Esophagus (tissue), 2 donors: Measurements from ENCODE around the gene SPATA13. TPM values are rescaled to one million over a fixed set of nuclear protein-coding genes. Genes with fewer than 3 reads are reported as not detected.
"Not testable (repeated sequence)": the region's sequence is repeated elsewhere in the genome, so short reads cannot be mapped to it uniquely, and the experiment has no call there.

Experiments used
- H3K27ac ChIP-seq, 2 donors: one replicate each; pipeline ENCODE4 v1.5.1; 2013; ENCODE audit warnings: low read depth in 2 of 2, mild to moderate bottlenecking in 2 of 2, inconsistent platforms in 1 of 2, low read length in 1 of 2, moderate library complexity in 1 of 2
- H3K27me3 ChIP-seq, 2 donors: one replicate each; pipeline ENCODE4 v1.6.1; 2013; ENCODE audit warnings: low read length in 2 of 2, control low read depth in 1 of 2, mild to moderate bottlenecking in 1 of 2; ENCODE audit not compliant: insufficient read depth in 2 of 2, control insufficient read depth in 1 of 2
- H3K36me3 ChIP-seq, 2 donors: one replicate each; pipeline ENCODE4 v1.6.1; 2013; ENCODE audit warnings: low read length in 1 of 2; ENCODE audit not compliant: control insufficient read depth in 2 of 2, insufficient read depth in 2 of 2
- H3K4me1 ChIP-seq, 2 donors: one replicate each; pipeline ENCODE4 v1.6.1; 2013; ENCODE audit warnings: low read length in 1 of 2; ENCODE audit not compliant: control insufficient read depth in 2 of 2, insufficient read depth in 2 of 2
- H3K4me3 ChIP-seq, 2 donors: one replicate each; pipeline ENCODE4 v1.5.1; 2013; ENCODE audit warnings: low read length in 2 of 2, mild to moderate bottlenecking in 2 of 2, low read depth in 1 of 2, moderate library complexity in 1 of 2
- H3K9me3 ChIP-seq, 2 donors: one replicate each; pipeline ENCODE4 v1.6.1; 2013; ENCODE audit warnings: mild to moderate bottlenecking in 2 of 2, low read depth in 1 of 2, low read length in 1 of 2, moderate library complexity in 1 of 2; ENCODE audit not compliant: control insufficient read depth in 2 of 2, insufficient read depth in 1 of 2
- WGBS, 2 donors: extraction: QIAGEN DNeasy Blood & Tissue Kit; methylation state at CpG; one replicate each; pipeline ENCODE4 v1.1.7; 2013; 5-methylcytosine and 5-hydroxymethylcytosine counted together
- polyA plus RNA-seq, 2 donors: library from polyadenylated mRNA; stranded (reverse); fragments of 200-250 nt; gene quantifications; one replicate each; pipeline ENCODE4 v1.2.3, GENCODE V29; 2013
- donor health status: healthy with polysubstance abuse.
- donor health status: Bipolar disorder and iron deficiency.

SPATA13 gene
- polyA plus RNA-seq, 2 donors, result 1.8 to 3.8 TPM

GRCh38 chr13:24317835-24318234, 157.3 kb downstream of the SPATA13 start:
- H3K36me3 ChIP-seq, H3K9me3 ChIP-seq, H3K27ac ChIP-seq, H3K4me3 ChIP-seq, H3K4me1 ChIP-seq, H3K27me3 ChIP-seq: not testable (repeated sequence)
- WGBS, 2 donors, result 83 to 88% methylated on average over 8 to 10 of the region's 10 CpGs

- not testable (repeated sequence) for H3K4me3 ChIP-seq, H3K36me3 ChIP-seq, H3K4me1 ChIP-seq, H3K9me3 ChIP-seq, H3K27me3 ChIP-seq, H3K27ac ChIP-seq
- WGBS, 2 donors, result 62 to 76% methylated on average over 3 to 4 of the region's 4 CpGs
Measured at GRCh38 chr13:24318878-24319277, 158.4 kb downstream of the SPATA13 start.

- H3K4me3 ChIP-seq, H3K27me3 ChIP-seq, H3K9me3 ChIP-seq, H3K27ac ChIP-seq, H3K4me1 ChIP-seq, H3K36me3 ChIP-seq: not testable (repeated sequence)
- WGBS, 2 donors, result 83 to 84% methylated on average over 6 of the region's 6 CpGs
Measured at GRCh38 chr13:24319641-24320040, 159.1 kb downstream of the SPATA13 start.

- WGBS, 2 donors, result 84 to 88% methylated on average over 8 of the region's 8 CpGs
- H3K9me3 ChIP-seq, H3K36me3 ChIP-seq, H3K4me1 ChIP-seq, H3K4me3 ChIP-seq, H3K27me3 ChIP-seq, H3K27ac ChIP-seq: not testable (repeated sequence)
Measured at GRCh38 chr13:24321416-24321815, 160.9 kb downstream of the SPATA13 start.

GRCh38 chr13:24322470-24322869, 161.9 kb downstream of the SPATA13 start:
- not testable (repeated sequence) for H3K4me3 ChIP-seq, H3K9me3 ChIP-seq, H3K36me3 ChIP-seq, H3K27ac ChIP-seq, H3K27me3 ChIP-seq, H3K4me1 ChIP-seq
- 64 to 71% methylated on average over 2 of the region's 2 CpGs for WGBS, 2 donors

- WGBS, 2 donors, result 87 to 88% methylated on average over 28 of the region's 28 CpGs
- no peaks in the 10 kb centered on the region for H3K27me3 ChIP-seq
Measured at GRCh38 chr13:24323036-24323738, 162.7 kb downstream of the SPATA13 start.

GRCh38 chr13:24323739-24324075, 163.2 kb downstream of the SPATA13 start:
- H3K27me3 ChIP-seq, result no peaks in the 10 kb centered on the region
- H3K36me3 ChIP-seq, result no peaks in the 10 kb centered on the region
- no peak overlapping the region for H3K4me3 ChIP-seq
- H3K9me3 ChIP-seq, result no peaks in the 10 kb centered on the region
- no peak overlapping the region for H3K27ac ChIP-seq
- WGBS, 2 donors, result 53 to 61% methylated on average over 5 of the region's 5 CpGs
- H3K4me1 ChIP-seq, result no peaks in the 10 kb centered on the region

More at GRCh38 chr13:24323036-24323738, 162.7 kb downstream of the SPATA13 start:
- Histone ChIP-seq H3K27ac (no peak overlapping the region), H3K9me3 (no peaks in the 10 kb centered on the region), H3K4me3 (no peak overlapping the region), H3K4me1 (no peaks in the 10 kb centered on the region), H3K36me3 (no peaks in the 10 kb centered on the region)

GRCh38 chr13:24327598-24327997, 167.1 kb downstream of the SPATA13 start:
- H3K36me3 ChIP-seq, H3K27ac ChIP-seq, H3K9me3 ChIP-seq, H3K4me3 ChIP-seq, H3K4me1 ChIP-seq, H3K27me3 ChIP-seq: not testable (repeated sequence)
- 63 to 81% methylated on average over 23 of the region's 23 CpGs for WGBS, 2 donors

- 13 to 15% methylated on average over 33 to 38 of the region's 38 CpGs for WGBS, 2 donors
- Histone ChIP-seq H3K4me1 (no peaks in the 10 kb centered on the region), H3K36me3 (no peaks in the 10 kb centered on the region), H3K9me3 (no peaks in the 10 kb centered on the region), H3K27ac (no peak overlapping the region), H3K4me3 (no peak overlapping the region), H3K27me3 (no peaks in the 10 kb centered on the region)
Measured at GRCh38 chr13:24328145-24328544, 167.6 kb downstream of the SPATA13 start.

GRCh38 chr13:24338721-24339120, 178.2 kb downstream of the SPATA13 start:
- Histone ChIP-seq H3K9me3 (no peaks in the 10 kb centered on the region), H3K4me1 (peaks cover 0 to 3% of the 10 kb centered on the region in 2 donors), H3K36me3 (no peaks in the 10 kb centered on the region), H3K27ac (no peak overlapping the region), H3K4me3 (no peak overlapping the region), H3K27me3 (no peaks in the 10 kb centered on the region)
- WGBS, 2 donors, result 94 to 97% methylated on average over 26 to 36 of the region's 36 CpGs
